Duodenal mucosa (tissue), 2 donors: ENCODE measurements around the gene RPL31.
A peak's percentile ranks its signal among the peaks of the same experiment; 100 is the strongest.

ENCODE experiments used
- H3K27ac ChIP-seq: one replicate; pipeline ENCODE4 v1.7.0; 2013; ENCODE audit warnings: low read depth, low read length
- H3K27me3 ChIP-seq, 2 donors: one replicate each; pipeline ENCODE4 v1.7.0; 2013; ENCODE audit warnings: low read length in 2 of 2, control low read depth in 1 of 2; ENCODE audit not compliant: insufficient read depth in 2 of 2, control insufficient read depth in 1 of 2
- H3K36me3 ChIP-seq, 2 donors: one replicate each; pipeline ENCODE4 v1.7.0; 2013; ENCODE audit warnings: low read length in 2 of 2, control low read depth in 1 of 2; ENCODE audit not compliant: insufficient read depth in 2 of 2, control insufficient read depth in 1 of 2
- H3K4me1 ChIP-seq, 2 donors: one replicate each; pipeline ENCODE4 v1.7.0; 2013; ENCODE audit warnings: low read length in 2 of 2, control low read depth in 1 of 2; ENCODE audit not compliant: insufficient read depth in 2 of 2, control insufficient read depth in 1 of 2
- H3K4me3 ChIP-seq, 2 donors: one replicate each; pipeline ENCODE4 v1.7.0; 2013; ENCODE audit warnings: low read length in 2 of 2, low read depth in 1 of 2
- H3K9ac ChIP-seq, 2 donors: one replicate each; pipeline ENCODE4 v1.7.0; 2013; ENCODE audit warnings: low read length in 2 of 2, low read depth in 1 of 2
- H3K9me3 ChIP-seq, 2 donors: one replicate each; pipeline ENCODE4 v1.7.0; 2013; ENCODE audit warnings: low read length in 2 of 2, control low read depth in 1 of 2; ENCODE audit not compliant: control insufficient read depth in 1 of 2

The RPL31 gene

DNA sequence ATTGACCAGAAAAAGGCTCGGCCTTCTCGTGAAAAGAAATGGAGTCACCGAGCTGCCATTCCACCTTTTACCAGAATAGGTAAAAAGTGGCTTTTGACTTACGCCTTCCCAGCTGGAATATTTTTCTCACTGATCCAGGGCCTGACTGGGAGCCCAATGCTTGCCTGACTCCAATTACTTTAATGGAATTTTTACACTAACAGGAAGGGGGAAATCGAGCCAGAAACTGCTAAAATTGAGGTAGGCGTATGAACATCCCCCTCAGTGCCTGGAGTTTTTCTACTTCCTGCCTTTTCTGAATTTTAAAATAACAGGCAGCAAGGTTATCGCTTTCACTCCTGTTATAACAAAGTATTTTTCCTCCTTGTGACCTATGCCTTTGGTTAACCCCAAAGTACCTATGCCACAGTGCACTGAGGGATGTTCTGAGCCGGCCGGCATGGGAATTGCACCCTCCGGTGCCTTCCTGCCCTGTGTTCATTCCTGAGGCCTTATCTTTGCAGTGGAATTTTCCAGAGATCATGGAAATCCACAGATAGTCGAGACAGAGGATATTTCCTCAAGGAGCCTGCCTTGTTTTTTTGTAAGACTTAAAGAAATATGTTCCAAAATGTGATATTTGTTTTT lies 18.3 kb upstream of the RPL31 start:
- no peak overlapping the region for H3K27ac ChIP-seq
- H3K4me1 ChIP-seq: no peaks in the 10 kb centered on the region
- no peak overlapping the region for H3K4me3 ChIP-seq
- no peaks in the 10 kb centered on the region for H3K9me3 ChIP-seq
- H3K9ac ChIP-seq: no peak overlapping the region
- H3K36me3 ChIP-seq: peaks cover 9 to 34% of the 10 kb centered on the region in 2 donors
- no peaks in the 10 kb centered on the region for H3K27me3 ChIP-seq

DNA sequence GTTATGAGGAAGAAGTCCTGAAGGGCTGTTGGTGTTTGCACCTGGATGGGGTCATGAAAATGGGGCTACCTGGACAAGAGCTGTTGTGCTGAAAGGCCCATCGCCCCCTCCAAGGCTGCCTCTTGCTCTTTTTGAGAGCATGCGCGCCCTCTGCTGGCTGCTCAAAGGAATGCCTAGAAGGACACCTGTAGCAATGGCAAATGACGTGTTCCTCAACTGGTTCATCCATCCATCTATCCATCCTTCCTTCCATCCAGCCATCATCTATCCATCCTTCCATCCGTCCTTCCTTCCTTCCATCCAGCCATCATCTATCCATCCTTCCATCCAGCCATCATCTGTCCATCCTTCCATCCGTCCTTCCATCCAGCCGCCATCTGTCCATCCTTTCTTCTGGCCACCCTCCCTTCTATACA lies 17.2 kb upstream of the RPL31 start:
- Histone ChIP-seq H3K27ac (no peak overlapping the region), H3K9ac (peak overlapping the region in 1 of 2 donors; percentile 0), H3K9me3 (no peaks in the 10 kb centered on the region), H3K27me3 (no peaks in the 10 kb centered on the region), H3K4me3 (no peak overlapping the region), H3K4me1 (no peaks in the 10 kb centered on the region), H3K36me3 (peaks cover 9 to 29% of the 10 kb centered on the region in 2 donors)

DNA sequence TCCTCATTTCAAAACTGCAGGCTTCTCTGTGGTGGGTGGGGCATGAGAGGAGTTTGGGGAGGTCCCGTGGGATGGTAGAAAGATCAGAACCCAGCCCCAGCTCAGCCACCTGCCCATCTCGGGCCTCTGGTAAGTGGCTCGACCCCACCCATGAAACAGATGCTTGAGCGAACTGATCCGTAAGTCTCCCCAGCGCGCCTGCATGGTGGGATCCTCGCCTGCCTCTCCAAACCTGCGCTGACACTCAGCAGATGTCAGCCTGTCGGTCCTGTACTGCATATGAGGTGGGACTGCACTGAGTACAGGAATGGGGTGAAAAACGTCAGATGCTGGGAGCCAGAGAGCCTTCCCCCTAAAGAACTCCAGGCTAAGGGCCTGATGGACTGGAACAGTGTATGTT lies 15.9 kb upstream of the RPL31 start:
- Histone ChIP-seq H3K9ac (no peak overlapping the region), H3K36me3 (peaks cover 17 to 32% of the 10 kb centered on the region in 2 donors), H3K4me3 (no peak overlapping the region), H3K27ac (no peak overlapping the region), H3K9me3 (no peaks in the 10 kb centered on the region), H3K4me1 (no peaks in the 10 kb centered on the region), H3K27me3 (no peaks in the 10 kb centered on the region)

DNA sequence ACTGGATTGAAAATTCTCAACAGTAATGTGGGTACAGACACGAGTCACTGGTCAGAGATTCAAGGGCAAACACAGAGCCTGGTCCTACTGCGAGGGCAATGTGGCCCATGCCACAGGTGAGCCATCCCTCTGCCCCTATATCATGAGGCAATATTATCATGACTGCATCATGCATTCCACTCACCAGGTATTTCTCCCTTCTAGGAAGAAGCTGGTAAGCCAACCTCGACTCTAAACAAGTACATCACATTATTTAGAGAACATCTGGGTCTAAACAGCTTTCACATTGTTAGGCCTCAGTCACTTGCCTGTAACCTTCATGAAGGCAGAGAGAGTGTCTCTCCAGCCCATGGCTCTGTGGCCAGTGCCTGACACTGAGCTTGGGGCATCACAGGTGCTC lies 14.6 kb upstream of the RPL31 start:
- Histone ChIP-seq H3K9ac (no peak overlapping the region), H3K27me3 (no peaks in the 10 kb centered on the region), H3K36me3 (peaks cover 17 to 28% of the 10 kb centered on the region in 2 donors), H3K4me3 (no peak overlapping the region), H3K27ac (no peak overlapping the region), H3K9me3 (no peaks in the 10 kb centered on the region), H3K4me1 (no peaks in the 10 kb centered on the region)

DNA sequence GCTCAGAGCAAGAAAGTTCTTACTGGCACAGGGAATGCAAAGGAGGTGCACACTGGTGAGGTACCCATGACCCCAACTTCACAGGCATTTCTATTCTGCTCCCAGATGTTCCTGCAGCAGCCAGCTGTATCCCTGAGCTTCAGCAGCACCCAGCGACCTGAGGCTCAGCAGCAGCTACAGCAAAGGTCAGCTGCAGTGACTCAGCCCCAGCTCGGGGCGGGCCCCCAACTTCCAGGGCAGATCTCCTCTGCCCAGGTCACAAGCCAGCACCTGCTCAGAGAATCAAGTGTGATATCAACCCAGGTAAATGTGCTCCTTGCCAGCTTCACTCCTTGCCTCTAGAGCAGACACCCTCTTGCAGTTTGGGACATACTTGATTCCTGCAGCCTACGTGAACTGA lies 14.1 kb upstream of the RPL31 start:
- H3K27ac ChIP-seq: no peak overlapping the region
- no peaks in the 10 kb centered on the region for H3K4me1 ChIP-seq
- no peaks in the 10 kb centered on the region for H3K9me3 ChIP-seq
- no peaks in the 10 kb centered on the region for H3K27me3 ChIP-seq
- peaks cover 17 to 26% of the 10 kb centered on the region in 2 donors for H3K36me3 ChIP-seq
- H3K4me3 ChIP-seq: no peak overlapping the region
- no peak overlapping the region for H3K9ac ChIP-seq

DNA sequence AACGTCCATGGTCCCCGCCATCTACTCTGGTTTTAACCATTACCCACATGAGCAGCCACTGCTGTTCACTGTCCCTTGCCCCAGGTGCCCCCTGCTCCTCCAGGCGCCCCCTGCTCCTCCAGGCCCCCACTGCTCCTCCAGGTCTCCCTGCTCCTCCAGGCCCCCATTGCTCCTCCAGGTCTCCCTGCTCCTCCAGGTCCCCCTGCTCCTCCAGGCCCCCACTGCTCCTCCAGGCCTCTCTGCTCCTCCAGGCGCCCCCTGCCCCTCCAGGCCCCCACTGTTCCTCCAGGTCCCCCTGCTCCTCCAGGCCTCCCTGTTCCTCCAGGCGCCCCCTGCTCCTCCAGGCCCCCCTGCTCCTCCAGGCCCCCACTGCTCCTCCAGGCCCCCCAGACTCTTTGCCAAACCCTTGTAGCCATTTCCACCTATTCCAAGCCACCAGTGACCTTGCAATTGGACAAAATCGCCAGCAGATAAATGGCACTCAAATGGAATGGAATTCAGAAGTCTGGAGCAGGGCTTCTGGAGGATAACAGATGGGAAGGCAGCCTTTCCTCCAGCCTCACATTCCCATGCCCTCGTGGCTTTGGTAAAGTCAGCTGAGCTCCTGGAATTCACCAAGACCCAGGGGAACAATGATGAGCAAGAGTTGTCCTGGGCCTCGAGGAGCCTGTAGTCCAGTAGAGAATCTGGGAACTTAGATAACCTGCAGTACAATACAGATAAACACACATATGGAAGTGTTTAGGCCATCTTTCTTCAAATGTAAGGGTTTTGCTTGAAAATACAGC lies 13.3 kb upstream of the RPL31 start:
- Histone ChIP-seq H3K9me3 (no peaks in the 10 kb centered on the region), H3K4me1 (no peaks in the 10 kb centered on the region), H3K9ac (no peak overlapping the region), H3K27ac (no peak overlapping the region), H3K36me3 (peaks cover 17 to 31% of the 10 kb centered on the region in 2 donors), H3K27me3 (no peaks in the 10 kb centered on the region), H3K4me3 (no peak overlapping the region)

DNA sequence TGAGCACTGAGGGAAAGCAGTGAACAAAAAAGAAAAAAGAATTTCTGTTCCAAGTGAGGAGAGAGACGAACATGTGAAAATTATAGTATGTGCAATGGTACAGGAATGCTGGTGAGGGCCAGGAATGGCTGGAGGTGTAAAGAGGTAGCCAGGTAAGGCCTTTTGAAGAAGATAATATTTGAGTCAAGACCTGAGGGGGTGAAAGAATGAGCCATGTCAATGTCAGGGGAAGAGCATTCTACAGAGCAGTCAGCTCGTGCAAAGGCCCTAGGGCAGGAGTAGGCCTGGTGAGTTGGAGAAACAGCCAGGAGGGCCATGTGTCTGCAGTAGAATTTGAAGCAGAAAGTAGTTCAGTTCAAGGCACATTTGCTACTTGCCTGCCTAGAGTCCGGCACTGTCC lies 12.4 kb upstream of the RPL31 start:
- Histone ChIP-seq H3K27ac (no peak overlapping the region), H3K9me3 (no peaks in the 10 kb centered on the region)

DNA sequence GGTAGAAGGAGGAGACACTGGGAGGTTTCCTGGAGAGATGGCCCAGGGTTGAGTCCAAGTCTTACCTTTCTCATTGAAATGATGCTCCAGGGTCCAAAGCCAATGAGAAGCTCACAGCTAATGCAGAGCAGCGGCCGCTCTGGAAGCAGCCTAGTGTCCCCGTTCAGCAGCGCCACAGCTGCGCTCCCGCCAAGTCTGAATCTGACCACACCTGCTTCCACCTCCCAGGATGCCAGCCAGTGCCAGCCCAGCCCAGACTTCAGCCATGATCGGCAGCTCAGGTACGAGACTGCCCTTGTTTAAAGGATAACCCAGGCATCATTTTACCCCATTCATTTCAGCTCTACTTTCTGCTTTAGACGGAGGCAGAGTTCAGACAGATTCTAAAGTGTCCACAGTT lies 11.9 kb upstream of the RPL31 start:
- H3K9ac ChIP-seq: no peak overlapping the region
- H3K36me3 ChIP-seq: peaks cover 26 to 38% of the 10 kb centered on the region in 2 donors
- no peaks in the 10 kb centered on the region for H3K4me1 ChIP-seq
- H3K4me3 ChIP-seq: no peak overlapping the region
- no peaks in the 10 kb centered on the region for H3K9me3 ChIP-seq
- H3K27me3 ChIP-seq: no peaks in the 10 kb centered on the region
- H3K27ac ChIP-seq: no peak overlapping the region

More for the DNA sequence above, 12.4 kb upstream of the RPL31 start:
- H3K4me1 ChIP-seq: no peaks in the 10 kb centered on the region
- no peak overlapping the region for H3K4me3 ChIP-seq
- no peak overlapping the region for H3K9ac ChIP-seq
- H3K27me3 ChIP-seq: no peaks in the 10 kb centered on the region
- peaks cover 23 to 38% of the 10 kb centered on the region in 2 donors for H3K36me3 ChIP-seq

DNA sequence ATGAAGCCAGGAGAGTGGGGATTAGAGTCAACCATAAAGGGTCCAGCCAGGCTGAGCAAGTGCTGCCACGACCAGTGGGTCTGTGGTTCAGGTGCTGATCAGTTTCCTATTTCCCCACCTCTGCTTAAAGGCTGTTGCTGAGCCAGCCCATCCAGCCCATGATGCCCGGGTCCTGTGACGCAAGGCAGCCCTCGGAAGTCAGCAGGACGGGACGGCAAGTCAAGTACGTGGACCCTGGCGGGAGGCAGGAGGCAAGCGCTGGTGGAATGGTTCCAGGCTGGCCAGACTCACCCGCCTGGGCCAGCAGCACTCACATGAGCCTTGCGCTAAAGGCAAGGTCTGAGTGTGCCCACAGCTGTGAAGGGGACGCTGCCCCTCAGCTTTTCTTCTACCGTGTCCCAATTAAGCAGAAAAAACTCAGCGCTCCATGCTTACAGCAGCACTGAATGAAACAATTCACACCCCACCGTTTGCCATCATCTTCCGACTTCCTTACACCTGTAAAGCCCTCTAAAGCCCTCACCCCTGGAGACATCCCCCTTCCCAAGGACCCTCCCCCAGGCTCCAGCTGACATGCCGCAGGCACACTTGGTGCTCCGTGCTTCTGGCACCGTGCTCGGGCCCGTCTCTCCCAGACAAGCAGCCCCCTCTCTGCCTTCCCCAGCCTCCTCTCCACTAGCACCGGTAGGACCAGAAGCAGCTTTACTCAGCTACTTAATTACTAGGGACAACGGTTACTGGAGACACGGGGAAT lies 11.3 kb upstream of the RPL31 start:
- H3K36me3 ChIP-seq: peaks cover 29 to 43% of the 10 kb centered on the region in 2 donors
- H3K9ac ChIP-seq: no peak overlapping the region
- H3K4me3 ChIP-seq: no peak overlapping the region

DNA sequence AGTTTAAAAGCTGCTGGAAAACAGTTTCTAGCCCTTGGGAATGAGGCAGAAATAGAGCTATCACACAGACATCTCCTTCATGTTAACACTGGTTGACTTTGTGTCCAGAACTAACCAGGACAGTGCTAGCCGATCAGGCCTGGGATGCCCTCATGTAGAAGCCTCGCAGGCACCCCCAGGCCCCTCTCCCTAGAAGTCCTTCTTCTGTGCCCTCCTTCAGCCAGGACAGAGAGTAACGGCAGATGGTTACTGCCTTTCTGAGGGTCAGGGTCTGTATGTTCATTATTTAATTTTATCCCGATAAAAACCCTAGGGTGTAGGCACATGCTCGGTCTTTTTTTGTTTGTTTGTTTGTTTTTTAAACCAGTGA lies 10.7 kb upstream of the RPL31 start:
- Histone ChIP-seq H3K9me3 (no peaks in the 10 kb centered on the region), H3K4me1 (no peaks in the 10 kb centered on the region), H3K9ac (no peak overlapping the region), H3K27me3 (no peaks in the 10 kb centered on the region), H3K27ac (no peak overlapping the region), H3K36me3 (peaks cover 33 to 42% of the 10 kb centered on the region in 2 donors), H3K4me3 (no peak overlapping the region)

More for the DNA sequence above, 11.3 kb upstream of the RPL31 start:
- Histone ChIP-seq H3K27me3 (no peaks in the 10 kb centered on the region), H3K4me1 (no peaks in the 10 kb centered on the region), H3K27ac (no peak overlapping the region), H3K9me3 (no peaks in the 10 kb centered on the region)
